Measurements from ENCODE around the gene FHIT.

The FHIT gene

GRCh38 chr3:60140160-60140559 is 1111.1 kb downstream of the FHIT start:
- intact Hi-C loops (cut with DNase I; ENCODE audit: low total_unique reads): no loop called here
- Histone ChIP-seq H3K4me3 (no peak overlapping the region), H3K27me3 (no peaks in the 10 kb centered on the region), H3K36me3 (no peaks in the 10 kb centered on the region), H3K9me3 (no peaks in the 10 kb centered on the region), H3K4me1 (no peaks in the 10 kb centered on the region), H3K27ac (no peak overlapping the region)
- DNase-seq: no peak
- no peak for TF ChIP-seq CTCF (IDR thresholded peaks at IDR 0.05)

- Histone ChIP-seq H3K4me3 (no peak overlapping the region), H3K4me1 (peaks cover 0 to 14% (median 10%) of the 10 kb centered on the region in 4 donors), H3K27ac (no peak overlapping the region), H3K36me3 (no peaks in the 10 kb centered on the region), H3K9me3 (no peaks in the 10 kb centered on the region), H3K27me3 (no peaks in the 10 kb centered on the region)
- intact Hi-C loops (cut with DNase I; ENCODE audit: low total_unique reads): no loop called here
- DNase-seq: no peak
- TF ChIP-seq CTCF (IDR thresholded peaks at IDR 0.05): no peak
Measured at GRCh38 chr3:60136601-60137000, 1114.7 kb downstream of the FHIT start.

- Histone ChIP-seq H3K27me3 (no peaks in the 10 kb centered on the region), H3K36me3 (no peaks in the 10 kb centered on the region), H3K4me3 (no peak overlapping the region), H3K9me3 (no peaks in the 10 kb centered on the region), H3K27ac (no peak overlapping the region), H3K4me1 (peaks cover 0 to 14% (median 10%) of the 10 kb centered on the region in 4 donors)
- DNase-seq: no peak
- no peak for TF ChIP-seq CTCF (IDR thresholded peaks at IDR 0.05)
- intact Hi-C loops (cut with DNase I; ENCODE audit: low total_unique reads): no loop called here
Measured at GRCh38 chr3:60135474-60135873, 1115.8 kb downstream of the FHIT start.

- Histone ChIP-seq H3K4me3 (no peak overlapping the region), H3K36me3 (no peaks in the 10 kb centered on the region), H3K9me3 (no peaks in the 10 kb centered on the region), H3K4me1 (peaks cover 0 to 14% (median 10%) of the 10 kb centered on the region in 4 donors), H3K27me3 (no peaks in the 10 kb centered on the region), H3K27ac (no peak overlapping the region)
- no peak for DNase-seq
- no peak for TF ChIP-seq CTCF (IDR thresholded peaks at IDR 0.05)
- intact Hi-C loops (cut with DNase I; ENCODE audit: low total_unique reads): no loop called here
Measured at GRCh38 chr3:60133269-60134162, 1117.7 kb downstream of the FHIT start.

GRCh38 chr3:60131618-60132017 is 1119.6 kb downstream of the FHIT start:
- no peaks in the 10 kb centered on the region for H3K9me3 ChIP-seq
- DNase-seq: no peak
- intact Hi-C loops (cut with DNase I; ENCODE audit: low total_unique reads): no loop called here
- H3K27ac ChIP-seq: no peak overlapping the region
- TF ChIP-seq CTCF (IDR thresholded peaks at IDR 0.05): no peak
- no peaks in the 10 kb centered on the region for H3K27me3 ChIP-seq
- no peak overlapping the region for H3K4me3 ChIP-seq
- H3K36me3 ChIP-seq: no peaks in the 10 kb centered on the region
- peaks cover 0 to 14% (median 10%) of the 10 kb centered on the region in 4 donors for H3K4me1 ChIP-seq

Data from tibial artery (tissue), 4 donors.